Spleen (tissue), 11 donors: ENCODE data around the gene THBS2. TPM values are rescaled to one million over a fixed set of nuclear protein-coding genes. Genes with fewer than 3 reads are reported as not detected.
A peak's percentile ranks its signal among the peaks of the same experiment; 100 is the strongest.

Experiments
- DNase-seq: peaks from one replicate; pipeline ENCODE4 v3.0.0-alpha.2; 2020
- H3K27ac ChIP-seq, 8 donors: fragments of 200-600 bp; sonication (generic) in 7 of 8; 1 replicate in 4 of 8; 2 replicates in 4 of 8; pipeline versions ENCODE4 v1.5.0 to v1.8.0; 2016 to 2021; ENCODE audit warnings: inconsistent platforms in 4 of 8, mild to moderate bottlenecking in 4 of 8, moderate library complexity in 1 of 8
- H3K27me3 ChIP-seq, 7 donors: fragments of 200-600 bp; sonication (generic) in 6 of 7; replicated peaks in 1 of 7; 1 replicate in 4 of 7; 2 replicates in 3 of 7; pipeline versions ENCODE4 v1.5.0 to v1.8.0; 2016 to 2021; ENCODE audit warnings: inconsistent platforms in 3 of 7, mild to moderate bottlenecking in 1 of 7
- H3K36me3 ChIP-seq, 6 donors: fragments of 200-600 bp; sonication (generic) in 5 of 6; 1 replicate in 4 of 6; 2 replicates in 2 of 6; pipeline versions ENCODE4 v1.5.0 to v1.8.0; 2016 to 2021; ENCODE audit warnings: inconsistent platforms in 2 of 6
- H3K4me1 ChIP-seq, 6 donors: fragments of 200-600 bp; sonication (generic) in 5 of 6; 1 replicate in 3 of 6; 2 replicates in 3 of 6; pipeline versions ENCODE4 v1.5.0 to v1.8.0; 2016 to 2021; ENCODE audit warnings: inconsistent platforms in 3 of 6
- H3K4me3 ChIP-seq, 8 donors: fragments of 200-600 bp; sonication (generic) in 7 of 8; 1 replicate in 4 of 8; 2 replicates in 4 of 8; pipeline versions ENCODE4 v1.5.0 to v1.8.0; 2016 to 2021; ENCODE audit warnings: inconsistent platforms in 4 of 8, mild to moderate bottlenecking in 4 of 8, moderate library complexity in 2 of 8
- H3K9me3 ChIP-seq, 8 donors: fragments of 200-600 bp; sonication (generic) in 7 of 8; 1 replicate in 4 of 8; 2 replicates in 4 of 8; pipeline versions ENCODE4 v1.5.0 to v1.8.0; 2016 to 2021; ENCODE audit warnings: inconsistent platforms in 4 of 8
- POLR2A ChIP-seq, 3 donors: fragments of 450-650 bp; IDR thresholded peaks; one replicate each; pipeline ENCODE4 v1.5.1; 2017; ENCODE audit warnings: antibody characterized with exemption in 3 of 3, mild to moderate bottlenecking in 1 of 3
- POLR2AphosphoS5 ChIP-seq, 3 donors: sonication (generic); formaldehyde crosslinking; IDR thresholded peaks; one replicate each; pipeline ENCODE4 v1.5.1; 2017; ENCODE audit warnings: antibody characterized with exemption in 3 of 3
- WGBS, 5 donors: extraction: QIAGEN DNeasy Blood & Tissue Kit in 3 of 5; methylation state at CpG; one replicate each; pipeline versions ENCODE4 v1.1.5 to v1.1.7; 2013 to 2018; 5-methylcytosine and 5-hydroxymethylcytosine counted together
- intact Hi-C: fragments of 100-400 bp; cut with DNase I; formaldehyde crosslinking; loops from one replicate; pipeline ENCODE4 v1.15.0; 2023; ENCODE audit warnings: low total_unique reads
- polyA plus RNA-seq, 3 donors: library from polyadenylated mRNA; stranded (reverse); fragments of 200-250 nt; gene quantifications; one replicate each; pipeline ENCODE4 v1.2.1, GENCODE V29; 2013
- total RNA-seq, 7 donors: library from RNA; depleted of rRNA in 3 of 7; stranded (reverse); fragments of >200 nt in 3 of 7; fragmentation: NEBNext Ultra II Directional in 4 of 7; extraction: Animal tissue kit (Norgen Biotek cat#: 25700) in 4 of 7; gene quantifications; one replicate each; pipeline versions ENCODE4 v1.1.0 to v1.2.1, GENCODE V29; 2016 to 2021
- TF ChIP-seq, protein P1 (sequence below), 11 experiments: fragments of 200-600 bp in 7 of 11; fragments of 450-650 bp in 4 of 11; sonication (generic) in 4 of 11; IDR thresholded peaks in 8 of 11; conservative IDR thresholded peaks in 3 of 11; 1 replicate in 7 of 11; 2 replicates in 4 of 11; pipeline versions ENCODE4 v1.4.0 to v1.8.0; 2016 to 2021; ENCODE audit warnings: antibody characterized with exemption in 11 of 11, inconsistent platforms in 4 of 11, mild to moderate bottlenecking in 1 of 11
- donor health status: healthy with polysubstance abuse.
- donor health status: DM: no; HTN: no; CAD: no; lungs with moderate emphysema.
- donor health status: DM: no; HTN: no; CAD: no.
- donor health status: Bipolar disorder and iron deficiency.
- donor health status: healthy.
- donor health status: DM: no; HTN: no; CAD: no.
- donor health status: DM: yes; HTN: yes; CAD: no.

The THBS2 gene
- total and polyA plus RNA-seq, 10 donors = 1.2 to 24.9 (median 5.7) TPM

GRCh38 chr6:169174516-169175359 lies 78.9 kb downstream of the THBS2 start:
- TF ChIP-seq, protein P1, sequence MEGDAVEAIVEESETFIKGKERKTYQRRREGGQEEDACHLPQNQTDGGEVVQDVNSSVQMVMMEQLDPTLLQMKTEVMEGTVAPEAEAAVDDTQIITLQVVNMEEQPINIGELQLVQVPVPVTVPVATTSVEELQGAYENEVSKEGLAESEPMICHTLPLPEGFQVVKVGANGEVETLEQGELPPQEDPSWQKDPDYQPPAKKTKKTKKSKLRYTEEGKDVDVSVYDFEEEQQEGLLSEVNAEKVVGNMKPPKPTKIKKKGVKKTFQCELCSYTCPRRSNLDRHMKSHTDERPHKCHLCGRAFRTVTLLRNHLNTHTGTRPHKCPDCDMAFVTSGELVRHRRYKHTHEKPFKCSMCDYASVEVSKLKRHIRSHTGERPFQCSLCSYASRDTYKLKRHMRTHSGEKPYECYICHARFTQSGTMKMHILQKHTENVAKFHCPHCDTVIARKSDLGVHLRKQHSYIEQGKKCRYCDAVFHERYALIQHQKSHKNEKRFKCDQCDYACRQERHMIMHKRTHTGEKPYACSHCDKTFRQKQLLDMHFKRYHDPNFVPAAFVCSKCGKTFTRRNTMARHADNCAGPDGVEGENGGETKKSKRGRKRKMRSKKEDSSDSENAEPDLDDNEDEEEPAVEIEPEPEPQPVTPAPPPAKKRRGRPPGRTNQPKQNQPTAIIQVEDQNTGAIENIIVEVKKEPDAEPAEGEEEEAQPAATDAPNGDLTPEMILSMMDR (IDR thresholded peaks at IDR 0.05 in 8 of 11, conservative IDR thresholded peaks at IDR 0.05 in 3 of 11) = no peak
- TF ChIP-seq POLR2A (IDR thresholded peaks at IDR 0.05) (no peak), POLR2AphosphoS5 (IDR thresholded peaks at IDR 0.05) (no peak)
- WGBS, 5 donors = 77 to 86% (median 81%) methylated on average over 23 to 28 of the region's 28 CpGs
- Histone ChIP-seq H3K36me3 (no peaks in the 10 kb centered on the region), H3K27ac (no peak overlapping the region), H3K4me1 (no peaks in the 10 kb centered on the region), H3K27me3 (no peaks in the 10 kb centered on the region), H3K9me3 (no peaks in the 10 kb centered on the region), H3K4me3 (no peak overlapping the region)
- no peak for DNase-seq
- intact Hi-C loops = no loop called here

DNA sequence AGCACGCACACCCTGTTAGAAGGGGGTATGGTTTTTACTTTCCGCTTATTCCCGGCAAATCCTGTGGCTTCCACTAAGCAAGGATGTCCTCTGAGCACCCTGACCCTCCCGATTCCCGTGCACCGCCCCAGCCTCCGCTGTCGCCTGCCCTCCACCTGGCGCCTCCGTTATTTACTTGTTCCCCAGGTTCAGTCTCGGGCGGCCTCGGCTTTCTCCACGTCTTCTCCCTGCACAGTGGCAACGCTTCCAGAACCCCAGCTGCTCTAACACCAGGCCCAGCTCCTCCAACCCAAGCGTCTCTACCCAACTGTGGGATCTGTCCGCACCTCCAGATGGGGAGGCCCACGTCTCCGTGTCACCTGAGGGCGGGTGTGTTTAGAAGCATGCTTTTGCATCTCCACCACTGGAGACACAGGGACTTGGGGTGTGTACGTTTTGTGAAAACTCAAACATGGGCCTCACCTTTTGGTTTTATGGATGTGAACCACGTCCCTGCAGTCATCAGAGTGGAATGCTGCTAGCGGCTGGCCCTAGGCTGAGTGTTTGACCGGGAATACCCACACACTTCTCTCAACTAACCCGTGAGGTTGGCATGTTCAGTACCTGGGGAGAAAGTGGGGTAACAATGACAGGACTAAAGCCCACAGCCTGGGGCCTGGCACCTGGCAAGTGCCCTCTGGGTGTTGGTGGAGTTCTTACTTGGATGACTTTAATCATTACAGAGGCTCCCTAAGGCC lies 79.9 kb downstream of the THBS2 start:
- Histone ChIP-seq H3K27ac (peak overlapping the region in 2 of 8 donors; percentile 26 to 53), H3K9me3 (no peaks in the 10 kb centered on the region), H3K36me3 (no peaks in the 10 kb centered on the region), H3K4me1 (no peaks in the 10 kb centered on the region), H3K4me3 (no peak overlapping the region), H3K27me3 (no peaks in the 10 kb centered on the region)
- TF ChIP-seq, protein P1 (IDR thresholded peaks at IDR 0.05 in 8 of 11, conservative IDR thresholded peaks at IDR 0.05 in 3 of 11) = no peak
- TF ChIP-seq POLR2AphosphoS5 (IDR thresholded peaks at IDR 0.05) (no peak), POLR2A (IDR thresholded peaks at IDR 0.05) (no peak)
- intact Hi-C loops = no loop called here
- DNase-seq = no peak
- WGBS, 5 donors = 90 to 95% (median 92%) methylated on average over 25 of the region's 25 CpGs

GRCh38 chr6:169172946-169173345 lies 80.7 kb downstream of the THBS2 start:
- DNase-seq = no peak
- no peaks in the 10 kb centered on the region for H3K36me3 ChIP-seq
- peaks cover 0 to 5% (median 0%) of the 10 kb centered on the region in 6 donors for H3K4me1 ChIP-seq
- intact Hi-C loops = no loop called here
- TF ChIP-seq, protein P1 (IDR thresholded peaks at IDR 0.05 in 8 of 11, conservative IDR thresholded peaks at IDR 0.05 in 3 of 11) = no peak
- TF ChIP-seq POLR2A (IDR thresholded peaks at IDR 0.05) (no peak), POLR2AphosphoS5 (IDR thresholded peaks at IDR 0.05) (no peak)
- 73 to 92% (median 83%) methylated on average over 9 of the region's 9 CpGs for WGBS, 5 donors
- H3K9me3 ChIP-seq = no peaks in the 10 kb centered on the region
- H3K27ac ChIP-seq = peak overlapping the region in 3 of 8 donors; percentile 8 to 53 (median 26)
- peaks cover 0 to 4% (median 0%) of the 10 kb centered on the region in 7 donors for H3K27me3 ChIP-seq
- no peak overlapping the region for H3K4me3 ChIP-seq

DNA sequence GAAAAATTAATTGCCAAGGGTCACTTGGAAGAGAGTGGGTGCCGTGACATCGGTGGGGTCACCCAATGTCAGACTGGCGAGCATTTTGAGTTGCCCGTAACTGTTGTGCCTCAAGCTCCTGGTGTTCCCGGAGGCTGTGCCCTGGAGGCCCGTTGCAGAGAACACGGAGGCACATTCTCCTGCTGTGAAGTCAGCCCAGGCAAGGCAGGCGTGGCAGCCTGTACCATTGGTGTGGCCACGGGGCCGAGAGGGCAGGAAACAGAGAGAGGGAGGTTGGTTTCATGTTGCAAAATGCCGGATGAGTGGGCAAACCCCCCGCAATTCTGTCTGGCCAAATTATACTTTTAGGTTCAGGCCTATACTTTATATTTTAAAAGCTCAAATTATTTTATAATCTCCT lies 81.2 kb downstream of the THBS2 start:
- WGBS, 5 donors = 41 to 64% (median 50%) methylated on average over 12 of the region's 12 CpGs
- Histone ChIP-seq H3K27me3 (peaks cover 0 to 4% (median 0%) of the 10 kb centered on the region in 7 donors), H3K36me3 (no peaks in the 10 kb centered on the region), H3K4me1 (peaks cover 0 to 5% (median 0%) of the 10 kb centered on the region in 6 donors), H3K9me3 (no peaks in the 10 kb centered on the region), H3K27ac (peak overlapping the region in 4 of 8 donors; percentile 4 to 53 (median 36)), H3K4me3 (no peak overlapping the region)
- TF ChIP-seq POLR2AphosphoS5 (IDR thresholded peaks at IDR 0.05) = peak in 1 of 3 donors; percentile 12
- TF ChIP-seq, protein P1 (IDR thresholded peaks at IDR 0.05 in 8 of 11, conservative IDR thresholded peaks at IDR 0.05 in 3 of 11) = no peak
- DNase-seq = no peak
- intact Hi-C loops = no loop called here
